NCI-H2029 treated with DMSO at 0.1 percent for 48 hours (cell line): ENCODE data around the gene TTC34.
"Not testable (repeated sequence)": the region's sequence is repeated elsewhere in the genome, so short reads cannot be mapped to it uniquely, and the experiment has no call there.

Experiments
- DNase-seq: peaks from one replicate; lab custom pipeline; 2025; lab: John Stamatoyannopoulos, UW

TTC34 gene

GRCh38 chr1:2775333-2775732, 26.2 kb downstream of the TTC34 start:
- not testable (repeated sequence) for DNase-seq

GRCh38 chr1:2768052-2768451, 33.4 kb downstream of the TTC34 start:
- not testable (repeated sequence) for DNase-seq

GRCh38 chr1:2759433-2759832, 42.1 kb downstream of the TTC34 start:
- not testable (repeated sequence) for DNase-seq

GRCh38 chr1:2757519-2757918, 44.0 kb downstream of the TTC34 start:
- DNase-seq: not testable (repeated sequence)

GRCh38 chr1:2755426-2755825, 46.1 kb downstream of the TTC34 start:
- not testable (repeated sequence) for DNase-seq

- not testable (repeated sequence) for DNase-seq
Measured at GRCh38 chr1:2754597-2754996, 46.9 kb downstream of the TTC34 start.

GRCh38 chr1:2752503-2752902, 49.0 kb downstream of the TTC34 start:
- not testable (repeated sequence) for DNase-seq

GRCh38 chr1:2751866-2752265, 49.6 kb downstream of the TTC34 start:
- DNase-seq: not testable (repeated sequence)

GRCh38 chr1:2750766-2751730, 50.4 kb downstream of the TTC34 start:
- not testable (repeated sequence) for DNase-seq

GRCh38 chr1:2750041-2750680, 51.3 kb downstream of the TTC34 start:
- not testable (repeated sequence) for DNase-seq

- not testable (repeated sequence) for DNase-seq
Measured at GRCh38 chr1:2748626-2749025, 52.9 kb downstream of the TTC34 start.

GRCh38 chr1:2694796-2695195, 106.7 kb downstream of the TTC34 start:
- DNase-seq: not testable (repeated sequence)

GRCh38 chr1:2690180-2690579, 111.3 kb downstream of the TTC34 start:
- not testable (repeated sequence) for DNase-seq

GRCh38 chr1:2688336-2688665, 113.2 kb downstream of the TTC34 start:
- DNase-seq: not testable (repeated sequence)

- not testable (repeated sequence) for DNase-seq
Measured at GRCh38 chr1:2687638-2688335, 113.7 kb downstream of the TTC34 start.

- DNase-seq: not testable (repeated sequence)
Measured at GRCh38 chr1:2687174-2687591, 114.3 kb downstream of the TTC34 start.

GRCh38 chr1:2686091-2686863, 115.2 kb downstream of the TTC34 start:
- DNase-seq: not testable (repeated sequence)

GRCh38 chr1:2685671-2686070, 115.8 kb downstream of the TTC34 start:
- not testable (repeated sequence) for DNase-seq

- not testable (repeated sequence) for DNase-seq
Measured at GRCh38 chr1:2684878-2685277, 116.6 kb downstream of the TTC34 start.

GRCh38 chr1:2684000-2684399, 117.5 kb downstream of the TTC34 start:
- DNase-seq: not testable (repeated sequence)

GRCh38 chr1:2683321-2683741, 118.2 kb downstream of the TTC34 start:
- DNase-seq: not testable (repeated sequence)
